Stimulated activated CD4-positive, alpha-beta T cell treated with anti-CD3 and anti-CD28 coated beads, Interleukin-4, amount 100 ng/mL, for 24 hours (primary cell): ENCODE data around the gene SMARCD2.

ENCODE experiments used
- DNase-seq: peaks from one replicate; pipeline ENCODE4 v3.0.0-alpha.2; 2020

Gene SMARCD2

DNA sequence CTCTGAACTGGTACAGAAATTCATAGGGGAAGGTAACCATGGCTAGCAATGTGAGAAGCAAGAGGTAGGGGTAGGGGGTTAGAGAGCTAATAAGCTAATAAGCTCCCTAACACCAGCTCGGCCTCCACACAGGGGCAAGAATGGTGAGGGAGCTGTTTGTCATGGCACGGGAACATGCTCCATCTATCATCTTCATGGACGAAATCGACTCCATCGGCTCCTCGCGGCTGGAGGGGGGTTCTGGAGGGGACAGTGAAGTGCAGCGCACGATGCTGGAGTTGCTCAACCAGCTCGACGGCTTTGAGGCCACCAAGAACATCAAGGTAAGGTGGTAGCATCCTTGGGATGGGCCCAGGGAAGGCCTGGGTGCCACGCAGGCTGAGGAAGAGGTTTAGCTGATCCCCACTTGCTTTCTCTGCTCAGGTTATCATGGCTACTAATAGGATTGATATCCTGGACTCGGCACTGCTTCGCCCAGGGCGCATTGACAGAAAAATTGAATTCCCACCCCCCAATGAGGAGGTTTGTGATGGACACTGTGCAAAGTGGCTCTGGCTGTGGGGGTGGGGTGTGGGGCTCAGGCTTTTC is 11.5 kb downstream of the SMARCD2 start:
- DNase-seq, result no peak

- DNase-seq, result no peak
Measured at GRCh38 chr17:63830278-63830677, 12.2 kb downstream of the SMARCD2 start.

GRCh38 chr17:63828936-63829335 is 13.5 kb downstream of the SMARCD2 start:
- DNase-seq, result no peak

DNA sequence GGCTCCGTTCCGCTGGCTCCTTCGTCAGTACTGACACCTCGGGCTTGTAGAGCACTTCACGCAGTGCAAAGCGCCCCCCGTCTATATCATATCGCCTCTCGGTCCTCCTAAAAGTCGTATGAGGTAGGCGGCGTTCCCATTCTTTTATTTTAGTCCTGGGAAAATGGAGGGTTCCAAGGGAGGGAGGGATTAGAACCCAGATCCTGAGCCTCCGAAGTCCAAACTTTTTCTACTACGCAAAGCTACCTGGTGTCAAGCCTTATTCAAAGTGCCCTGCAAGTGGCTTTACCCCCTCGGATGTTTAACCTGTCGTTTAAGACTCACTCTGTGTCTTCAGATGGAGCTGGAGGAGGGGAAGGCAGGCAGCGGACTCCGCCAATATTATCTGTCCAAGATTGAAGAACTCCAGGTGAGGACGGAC is 14.7 kb downstream of the SMARCD2 start:
- no peak for DNase-seq

- DNase-seq, result peak; percentile 97
Measured at GRCh38 chr17:63827002-63827800, 15.3 kb downstream of the SMARCD2 start, which contains the start of the genes FTSJ3 and PSMC5. TSS of gene FTSJ3 (minus strand) at chr17:63827663. CDS start at chr17:63826902, 761 bp downstream. TSS of gene PSMC5 (plus strand) at chr17:63827431. CDS start at chr17:63827491, 60 bp downstream.

GRCh38 chr17:63826468-63827001 is 15.9 kb downstream of the SMARCD2 start:
- DNase-seq, result no peak

GRCh38 chr17:63824362-63824761 is 18.1 kb downstream of the SMARCD2 start:
- DNase-seq, result no peak

DNA sequence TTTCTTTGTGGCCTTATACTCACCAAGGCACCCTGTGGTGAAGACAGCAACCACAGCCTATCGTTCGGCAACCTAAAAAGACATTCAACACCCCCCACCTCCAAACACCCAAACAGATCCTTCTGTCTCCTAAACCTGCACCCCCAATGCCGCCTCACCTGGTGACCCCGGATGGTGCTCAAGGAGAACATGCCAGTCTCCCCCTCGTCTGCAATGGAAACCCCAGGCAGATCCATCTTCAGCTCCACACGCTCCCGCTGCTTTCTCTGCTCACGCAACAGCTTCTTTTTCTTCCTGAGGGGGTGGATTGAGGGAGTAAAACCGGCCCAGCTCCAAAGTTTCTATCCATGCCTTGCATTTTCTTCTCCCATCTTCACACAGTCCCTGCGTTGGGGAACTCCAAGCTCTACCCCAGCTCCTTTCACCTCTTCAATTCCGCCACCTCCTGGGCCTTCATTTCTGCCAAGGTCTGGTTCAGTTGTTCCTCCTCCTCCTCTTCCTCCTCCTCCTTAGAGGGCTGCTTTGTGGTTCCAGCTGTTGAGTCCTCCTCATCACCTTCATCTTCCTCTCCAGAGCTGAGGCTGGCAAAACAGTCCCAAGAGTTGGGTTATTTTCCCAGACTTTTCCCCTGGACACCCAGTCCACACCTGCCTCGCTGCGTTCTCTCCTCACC is 18.7 kb downstream of the SMARCD2 start:
- no peak for DNase-seq

GRCh38 chr17:63822537-63822936 is 19.9 kb downstream of the SMARCD2 start:
- no peak for DNase-seq

- DNase-seq, result no peak
Measured at GRCh38 chr17:63821804-63822203, 20.7 kb downstream of the SMARCD2 start.

DNA sequence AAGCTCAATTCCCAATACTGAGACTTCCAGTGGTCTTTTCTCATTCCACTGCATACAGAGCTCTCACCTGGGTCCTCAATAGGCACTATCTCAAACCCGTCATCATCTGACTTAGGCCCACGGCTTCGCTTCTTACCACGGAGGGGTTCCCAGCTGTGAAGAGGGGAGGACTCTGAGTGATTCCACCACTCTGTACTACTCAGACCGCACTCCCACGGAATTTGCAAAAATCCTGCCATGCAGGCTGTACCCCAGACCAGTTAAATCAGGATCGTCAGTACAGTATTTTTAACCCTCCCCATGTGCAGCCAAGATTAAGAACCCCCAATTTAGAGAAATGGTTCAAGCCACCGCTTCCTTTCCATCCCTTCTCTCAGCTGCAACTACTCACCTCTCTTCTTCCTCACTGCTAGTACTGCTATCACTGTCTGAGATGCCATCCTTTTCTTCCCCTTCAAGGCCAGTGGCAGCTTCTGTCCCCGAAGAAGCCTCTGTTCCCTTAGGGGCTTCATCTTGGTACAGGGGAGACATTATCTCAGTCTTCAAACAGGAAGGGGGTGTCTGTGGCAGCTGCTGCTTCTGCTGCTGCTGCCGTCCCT is 21.4 kb downstream of the SMARCD2 start:
- DNase-seq, result no peak

GRCh38 chr17:63819585-63820537 is 22.6 kb downstream of the SMARCD2 start:
- DNase-seq, result no peak

- no peak for DNase-seq
Measured at GRCh38 chr17:63819131-63819530, 23.4 kb downstream of the SMARCD2 start.

GRCh38 chr17:63817736-63818385 is 24.6 kb downstream of the SMARCD2 start:
- no peak for DNase-seq

DNA sequence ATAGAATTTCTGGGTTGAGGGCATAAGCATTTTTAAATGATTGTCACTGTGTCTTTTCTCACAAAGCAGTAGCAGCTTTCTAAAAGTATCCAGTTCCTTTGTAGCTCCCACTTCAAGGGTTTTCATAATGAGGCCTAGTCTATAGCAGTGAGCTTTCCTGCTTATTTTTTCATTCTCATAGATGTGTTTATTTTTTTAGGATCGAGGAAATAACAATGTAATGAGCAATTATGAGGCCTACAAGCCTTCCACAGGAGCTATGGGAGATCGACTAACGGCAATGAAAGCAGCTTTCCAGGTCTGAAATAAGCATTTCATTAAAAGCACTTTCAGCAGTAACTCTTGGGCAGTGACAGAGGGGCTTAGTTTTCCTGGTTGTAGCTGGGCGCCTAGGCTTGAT is 25.8 kb downstream of the SMARCD2 start:
- no peak for DNase-seq

- no peak for DNase-seq
Measured at GRCh38 chr17:63816123-63816522, 26.4 kb downstream of the SMARCD2 start.

DNA sequence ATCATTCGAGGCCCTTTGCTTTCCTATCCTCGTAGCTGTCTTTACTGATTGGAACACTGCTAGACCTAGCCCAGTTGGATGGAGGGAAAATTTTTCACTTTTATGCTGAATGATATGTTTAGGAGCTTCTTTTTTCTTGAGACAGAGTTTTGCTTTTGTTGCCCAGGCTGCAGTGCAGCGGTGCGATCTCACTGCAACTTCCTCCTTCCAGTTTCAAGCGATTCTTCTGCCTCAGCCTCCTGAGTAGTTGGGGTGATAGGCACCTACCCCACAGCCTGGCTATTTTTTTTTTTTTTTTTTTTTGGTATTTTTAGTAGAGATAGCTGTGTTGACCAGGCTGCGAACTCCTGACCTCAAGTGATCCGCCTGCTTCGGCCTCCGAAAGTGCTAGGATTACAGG is 32.5 kb downstream of the SMARCD2 start:
- no peak for DNase-seq

DNA sequence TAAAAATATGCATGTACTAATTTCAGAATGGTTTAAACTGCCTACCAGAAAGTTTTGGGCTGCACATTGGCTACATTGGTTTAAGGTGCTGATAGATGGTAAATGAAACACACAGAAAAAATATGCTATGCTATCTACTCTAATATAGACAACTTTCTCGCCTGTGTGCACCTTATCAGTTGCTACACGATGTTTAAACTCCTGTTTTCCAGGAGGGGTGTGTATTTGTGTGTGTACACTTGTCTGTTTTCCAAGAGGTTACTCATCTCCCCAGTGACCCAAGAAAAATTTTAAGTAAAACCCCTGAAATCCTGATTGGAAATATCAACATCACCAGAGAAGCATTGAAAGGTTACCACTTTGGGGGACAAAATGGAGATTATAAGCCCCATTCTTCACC is 36.9 kb downstream of the SMARCD2 start:
- DNase-seq, result no peak

DNA sequence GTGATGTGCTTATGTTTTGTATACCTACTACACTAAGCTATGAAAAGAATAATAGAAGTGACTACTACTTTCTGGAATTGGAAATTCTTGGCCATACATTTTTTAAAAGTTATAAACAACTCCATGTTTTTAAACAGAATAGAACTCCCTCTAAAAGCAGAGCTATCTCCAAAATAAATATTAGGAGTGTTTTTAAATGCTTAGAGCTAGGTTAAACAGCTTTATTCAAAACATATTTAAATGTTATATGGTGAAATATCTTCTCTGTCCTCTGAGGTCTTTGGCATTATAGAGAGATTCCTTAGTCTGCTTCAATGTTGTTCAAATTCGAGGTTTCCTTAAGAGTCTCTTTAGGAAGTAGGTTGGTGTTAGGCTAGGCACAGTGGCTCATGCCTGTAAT is 38.2 kb downstream of the SMARCD2 start:
- DNase-seq, result no peak

DNA sequence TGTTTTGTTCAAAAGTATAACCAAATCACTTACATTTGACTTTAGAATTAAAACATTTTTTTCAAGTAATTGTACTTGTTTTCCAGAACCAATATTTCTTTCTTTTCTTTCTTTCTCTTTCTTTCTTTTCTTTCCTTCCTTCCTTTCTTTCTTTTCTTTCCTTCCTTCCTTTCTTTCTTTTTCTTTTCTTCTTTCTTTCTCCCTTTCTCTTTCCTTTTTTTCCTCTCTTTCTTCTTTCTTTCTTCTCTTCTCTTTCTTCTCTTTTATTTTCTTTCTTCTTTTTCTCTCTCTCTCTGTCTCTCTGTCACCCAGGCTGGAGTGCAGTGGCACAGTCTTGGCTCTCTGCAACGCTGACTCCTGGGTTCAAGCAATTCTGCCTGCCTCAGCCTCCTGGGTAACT is 41.7 kb downstream of the SMARCD2 start:
- no peak for DNase-seq

DNA sequence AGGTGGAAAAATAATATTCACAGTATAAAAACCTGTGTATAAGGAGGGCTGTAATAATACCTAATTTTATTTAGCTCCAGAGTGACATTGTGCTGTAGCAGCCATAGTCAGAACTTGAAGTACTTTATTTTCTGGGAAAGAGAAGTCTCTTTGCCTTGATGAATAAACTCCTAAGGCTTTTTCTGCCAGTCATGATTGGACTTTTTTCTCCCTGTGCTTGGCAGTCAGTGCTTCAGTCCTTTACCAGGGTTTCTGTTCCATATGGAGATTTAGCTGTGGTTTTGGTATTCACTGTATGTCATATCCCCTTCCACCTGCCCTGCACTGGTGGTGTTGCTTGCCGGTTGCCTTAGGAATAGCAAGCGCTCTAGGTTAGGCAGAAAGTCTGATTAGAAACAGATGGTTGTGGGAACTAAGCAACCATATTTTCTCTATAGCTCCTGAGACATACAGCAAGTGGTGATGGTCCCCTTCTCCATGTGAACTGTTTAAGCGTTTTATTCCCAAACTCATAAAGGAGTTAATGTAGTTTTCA is 43.8 kb downstream of the SMARCD2 start:
- DNase-seq, result no peak
